OCI-LY3 (cell line): ENCODE measurements around the gene CCDC157.

Source experiments
- CTCF ChIP-seq: fragments of 200-600, 300-600 bp; sonication (generic); IDR thresholded peaks from 2 replicates; pipeline ENCODE4 v1.5.1; 2014; ENCODE audit warnings: antibody characterized with exemption, low read length, low read depth
- EZH2phosphoT487 ChIP-seq: fragments of 200-600 bp; shearing (Covaris generic); IDR thresholded peaks from 2 replicates; pipeline ENCODE4 v1.6.1; 2018; ENCODE audit warnings: antibody characterized with exemption, mixed run types, low read depth

DNA sequence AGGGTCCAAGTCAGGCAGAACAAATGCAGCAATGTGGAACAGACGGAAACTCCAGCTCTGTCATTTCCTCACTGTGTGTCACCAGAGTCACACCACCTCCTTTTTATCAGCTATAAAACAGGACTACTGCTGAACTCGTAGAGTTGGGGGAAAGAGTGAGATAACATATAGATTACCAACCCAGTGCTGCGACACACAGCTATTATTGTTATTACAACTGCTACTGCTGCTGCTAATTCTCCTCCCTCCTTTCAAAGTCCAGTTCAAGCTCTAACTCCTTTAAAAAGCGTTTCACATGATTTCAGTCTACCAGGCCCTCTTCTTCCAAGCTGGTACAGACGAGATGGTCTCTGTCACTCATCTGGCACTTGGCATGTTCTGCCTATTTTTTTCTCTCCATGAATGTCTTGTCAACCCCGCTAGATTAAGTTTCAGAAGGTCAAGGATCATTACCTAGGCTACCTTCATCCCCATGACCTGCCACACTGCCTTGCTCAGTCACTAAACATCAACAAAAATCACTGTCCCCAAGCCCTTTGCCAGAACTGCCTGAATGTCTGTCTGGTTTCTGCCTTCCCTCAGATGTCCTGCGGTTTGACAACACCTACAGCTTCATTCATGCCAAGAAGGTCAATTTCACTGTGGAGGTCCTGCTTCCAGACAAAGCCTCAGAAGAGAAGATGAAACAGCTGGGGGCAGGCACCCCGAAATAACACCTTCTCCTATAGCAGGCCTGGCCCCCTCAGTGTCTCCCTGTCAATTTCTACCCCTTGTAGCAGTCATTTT, 65.1 kb downstream of the CCDC157 start:
- TF ChIP-seq CTCF (no peak), EZH2phosphoT487 (no peak)
